Measurements from ENCODE around the gene MASP2. TPM values are rescaled to one million over a fixed set of nuclear protein-coding genes. Genes with fewer than 3 reads are reported as not detected.

The MASP2 gene
- total and polyA plus RNA-seq, 10 of the 15 experiments (the other 5 are each of a cell fraction or from before 2014, with no cell fraction given): 0.04 to 0.21 (median 0.06) TPM; not detected in 7

DNA sequence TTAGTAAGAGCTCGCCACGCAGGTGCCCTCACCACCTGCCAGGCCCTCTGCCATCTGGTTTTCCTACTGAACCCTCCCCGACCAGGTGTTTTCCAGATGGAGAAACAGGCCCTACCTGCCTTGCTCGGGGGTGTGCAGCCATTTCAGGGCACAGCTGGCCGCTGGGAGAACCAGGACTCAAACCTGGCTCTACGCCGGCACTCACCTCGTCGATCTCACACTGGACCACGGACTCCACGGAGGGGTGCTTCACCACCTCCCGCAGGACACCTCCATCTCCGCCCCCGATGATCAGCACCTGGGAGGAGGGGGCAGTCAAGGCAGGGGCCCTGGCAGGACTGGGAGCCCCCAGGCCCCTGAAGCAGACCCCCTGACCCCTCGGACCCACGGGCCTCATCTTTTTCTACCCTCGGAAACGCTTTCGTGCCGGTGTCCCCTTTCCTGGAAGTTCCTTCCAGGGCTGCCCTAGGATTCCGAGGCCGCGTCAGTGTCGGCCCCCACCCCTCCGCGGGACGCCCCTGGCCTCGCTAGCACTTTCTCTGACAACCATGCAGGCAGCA, 11.6 kb upstream of the MASP2 start:
- Histone ChIP-seq H3K79me2 (ENCODE audit: control insufficient read depth, insufficient read depth, low read length) (peaks cover 35% of the 10 kb centered on the region), H3K27me3 (replicated peaks in 1 of 2; ENCODE audit: control insufficient read depth in 2 of 2, insufficient read depth in 2 of 2, low read length in 1 of 2) (no peaks in the 10 kb centered on the region), H3K4me1 (ENCODE audit: control insufficient read depth, insufficient read depth, low read length) (peaks cover 22% of the 10 kb centered on the region), H3K4me2 (ENCODE audit: control insufficient read depth, insufficient read depth) (peak overlapping the region; percentile 89), H3K27ac (ENCODE audit: control insufficient read depth, insufficient read depth) (peak overlapping the region; percentile 66), H3K9ac (ENCODE audit: control insufficient read depth, insufficient read depth, low read length) (peak overlapping the region; percentile 71), H3K36me3 (ENCODE audit: control insufficient read depth in 2 of 2, insufficient read depth in 2 of 2, low read length in 1 of 2) (peaks cover 4% of the 10 kb centered on the region in 2 experiments; a peak in 3 of 4 replicates), H3K4me3 (peak overlapping the region; percentile 95), H4K20me1 (ENCODE audit: control insufficient read depth, insufficient read depth) (no peaks in the 10 kb centered on the region), H2AFZ (ENCODE audit: control insufficient read depth, low read depth, low read length) (no peak overlapping the region), H3K9me3 (replicated peaks; ENCODE audit: control insufficient read depth, insufficient read depth, low read length) (no peaks in the 10 kb centered on the region)
- no peak for TF ChIP-seq SRF (IDR thresholded peaks at IDR 0.05; ENCODE audit: low read depth in 2 of 2, low read length in 2 of 2)
- TF ChIP-seq, protein P1, sequence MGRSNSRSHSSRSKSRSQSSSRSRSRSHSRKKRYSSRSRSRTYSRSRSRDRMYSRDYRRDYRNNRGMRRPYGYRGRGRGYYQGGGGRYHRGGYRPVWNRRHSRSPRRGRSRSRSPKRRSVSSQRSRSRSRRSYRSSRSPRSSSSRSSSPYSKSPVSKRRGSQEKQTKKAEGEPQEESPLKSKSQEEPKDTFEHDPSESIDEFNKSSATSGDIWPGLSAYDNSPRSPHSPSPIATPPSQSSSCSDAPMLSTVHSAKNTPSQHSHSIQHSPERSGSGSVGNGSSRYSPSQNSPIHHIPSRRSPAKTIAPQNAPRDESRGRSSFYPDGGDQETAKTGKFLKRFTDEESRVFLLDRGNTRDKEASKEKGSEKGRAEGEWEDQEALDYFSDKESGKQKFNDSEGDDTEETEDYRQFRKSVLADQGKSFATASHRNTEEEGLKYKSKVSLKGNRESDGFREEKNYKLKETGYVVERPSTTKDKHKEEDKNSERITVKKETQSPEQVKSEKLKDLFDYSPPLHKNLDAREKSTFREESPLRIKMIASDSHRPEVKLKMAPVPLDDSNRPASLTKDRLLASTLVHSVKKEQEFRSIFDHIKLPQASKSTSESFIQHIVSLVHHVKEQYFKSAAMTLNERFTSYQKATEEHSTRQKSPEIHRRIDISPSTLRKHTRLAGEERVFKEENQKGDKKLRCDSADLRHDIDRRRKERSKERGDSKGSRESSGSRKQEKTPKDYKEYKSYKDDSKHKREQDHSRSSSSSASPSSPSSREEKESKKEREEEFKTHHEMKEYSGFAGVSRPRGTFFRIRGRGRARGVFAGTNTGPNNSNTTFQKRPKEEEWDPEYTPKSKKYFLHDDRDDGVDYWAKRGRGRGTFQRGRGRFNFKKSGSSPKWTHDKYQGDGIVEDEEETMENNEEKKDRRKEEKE (IDR thresholded peaks at IDR 0.05): no peak
- TF ChIP-seq, protein P2, sequence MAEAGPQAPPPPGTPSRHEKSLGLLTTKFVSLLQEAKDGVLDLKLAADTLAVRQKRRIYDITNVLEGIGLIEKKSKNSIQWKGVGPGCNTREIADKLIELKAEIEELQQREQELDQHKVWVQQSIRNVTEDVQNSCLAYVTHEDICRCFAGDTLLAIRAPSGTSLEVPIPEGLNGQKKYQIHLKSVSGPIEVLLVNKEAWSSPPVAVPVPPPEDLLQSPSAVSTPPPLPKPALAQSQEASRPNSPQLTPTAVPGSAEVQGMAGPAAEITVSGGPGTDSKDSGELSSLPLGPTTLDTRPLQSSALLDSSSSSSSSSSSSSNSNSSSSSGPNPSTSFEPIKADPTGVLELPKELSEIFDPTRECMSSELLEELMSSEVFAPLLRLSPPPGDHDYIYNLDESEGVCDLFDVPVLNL (IDR thresholded peaks at IDR 0.05; ENCODE audit: low read depth, low read length): no peak
- no peak for TF ChIP-seq NBN (IDR thresholded peaks at IDR 0.05)
- TF ChIP-seq YY1 (IDR thresholded peaks at IDR 0.05; ENCODE audit: low read depth, low read length): no peak
- 0 out of 2 replicates have a peak, but pooled peaks have one; percentile 4 for TF ChIP-seq POLR2A (IDR thresholded peaks at IDR 0.05; ENCODE audit: low read depth, low read length)
- TF ChIP-seq, protein P3, sequence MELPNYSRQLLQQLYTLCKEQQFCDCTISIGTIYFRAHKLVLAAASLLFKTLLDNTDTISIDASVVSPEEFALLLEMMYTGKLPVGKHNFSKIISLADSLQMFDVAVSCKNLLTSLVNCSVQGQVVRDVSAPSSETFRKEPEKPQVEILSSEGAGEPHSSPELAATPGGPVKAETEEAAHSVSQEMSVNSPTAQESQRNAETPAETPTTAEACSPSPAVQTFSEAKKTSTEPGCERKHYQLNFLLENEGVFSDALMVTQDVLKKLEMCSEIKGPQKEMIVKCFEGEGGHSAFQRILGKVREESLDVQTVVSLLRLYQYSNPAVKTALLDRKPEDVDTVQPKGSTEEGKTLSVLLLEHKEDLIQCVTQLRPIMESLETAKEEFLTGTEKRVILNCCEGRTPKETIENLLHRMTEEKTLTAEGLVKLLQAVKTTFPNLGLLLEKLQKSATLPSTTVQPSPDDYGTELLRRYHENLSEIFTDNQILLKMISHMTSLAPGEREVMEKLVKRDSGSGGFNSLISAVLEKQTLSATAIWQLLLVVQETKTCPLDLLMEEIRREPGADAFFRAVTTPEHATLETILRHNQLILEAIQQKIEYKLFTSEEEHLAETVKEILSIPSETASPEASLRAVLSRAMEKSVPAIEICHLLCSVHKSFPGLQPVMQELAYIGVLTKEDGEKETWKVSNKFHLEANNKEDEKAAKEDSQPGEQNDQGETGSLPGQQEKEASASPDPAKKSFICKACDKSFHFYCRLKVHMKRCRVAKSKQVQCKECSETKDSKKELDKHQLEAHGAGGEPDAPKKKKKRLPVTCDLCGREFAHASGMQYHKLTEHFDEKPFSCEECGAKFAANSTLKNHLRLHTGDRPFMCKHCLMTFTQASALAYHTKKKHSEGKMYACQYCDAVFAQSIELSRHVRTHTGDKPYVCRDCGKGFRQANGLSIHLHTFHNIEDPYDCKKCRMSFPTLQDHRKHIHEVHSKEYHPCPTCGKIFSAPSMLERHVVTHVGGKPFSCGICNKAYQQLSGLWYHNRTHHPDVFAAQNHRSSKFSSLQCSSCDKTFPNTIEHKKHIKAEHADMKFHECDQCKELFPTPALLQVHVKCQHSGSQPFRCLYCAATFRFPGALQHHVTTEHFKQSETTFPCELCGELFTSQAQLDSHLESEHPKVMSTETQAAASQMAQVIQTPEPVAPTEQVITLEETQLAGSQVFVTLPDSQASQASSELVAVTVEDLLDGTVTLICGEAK (IDR thresholded peaks at IDR 0.05; ENCODE audit: borderline replicate concordance): no peak
- TF ChIP-seq TCF7 (IDR thresholded peaks at IDR 0.05; ENCODE audit: borderline replicate concordance): no peak
- ChIA-PET CTCF (interaction anchor here (0.6 to 2.3 kb wide), 5 partner anchors 14 to 598 kb away, joined by 3 to 10 read pairs (median 4); no protein-coding TSS in a partner anchor), SMC1A (ENCODE audit: uncharacterized antibody, unreplicated experiment) (interaction anchor here (3.5 kb wide), 1 partner anchor 21 kb away, joined by 17 read pairs; no protein-coding TSS in a partner anchor), RAD21 (ENCODE audit: unreplicated experiment) (no interaction called here), POLR2A (no interaction called here)
- DNase-seq (ENCODE audit: low read depth, low spot score): no peak
- WGBS (ENCODE audit: insufficient coverage, insufficient replicate concordance, low lambda C conversion rate, missing lambda C conversion rate): 26% methylated on average over 24 of the region's 28 CpGs
- ATAC-seq: no peak
- TSS peak; percentile 64 for BruUV-seq (replicated peaks)
- intact Hi-C loops (cut with micrococcal nuclease; ENCODE audit: unreplicated experiment): no loop called here
- in situ Hi-C loops (cut with MboI): no loop called here
- no peak for FAIRE-seq

Measured in GM12878 (cell line).